NCI-H1105 treated with DMSO at 0.1 percent for 48 hours (cell line): ENCODE data around the gene P3H3.
"Not testable (repeated sequence)": the region's sequence is repeated elsewhere in the genome, so short reads cannot be mapped to it uniquely, and the experiment has no call there.

Source experiments
- DNase-seq: peaks from one replicate; lab custom pipeline; 2025; lab: John Stamatoyannopoulos, UW

P3H3 gene

GRCh38 chr12:6846316-6846869 lies 18.2 kb downstream of the P3H3 start:
- no peak for DNase-seq

DNA sequence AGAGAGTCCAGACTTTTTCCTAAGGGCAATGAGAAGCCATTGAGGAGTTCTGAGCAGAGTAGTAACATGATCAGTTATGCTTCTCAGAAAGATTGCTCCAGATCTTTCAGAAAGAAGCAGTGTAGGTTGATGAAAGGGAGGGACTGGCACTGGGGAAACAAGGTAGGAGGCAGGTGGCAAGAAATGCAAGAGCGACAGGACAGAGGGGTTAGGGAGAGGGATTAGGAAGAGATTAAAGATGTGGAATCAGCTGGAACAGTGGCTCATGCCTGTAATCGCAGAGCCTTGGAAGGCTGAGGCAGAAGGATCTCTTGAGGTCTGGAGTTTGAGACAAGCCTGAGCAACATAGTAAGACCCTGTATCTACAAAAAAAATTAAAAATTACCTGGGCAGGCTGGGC lies 19.5 kb downstream of the P3H3 start:
- DNase-seq = no peak

- DNase-seq = no peak
Observed at GRCh38 chr12:6849427-6849826, 21.2 kb downstream of the P3H3 start.

- DNase-seq = no peak
Observed at GRCh38 chr12:6849976-6850560, 21.9 kb downstream of the P3H3 start.

- no peak for DNase-seq
Observed at GRCh38 chr12:6850796-6851152, 22.6 kb downstream of the P3H3 start.

- peak; percentile 98 for DNase-seq
Observed at GRCh38 chr12:6851153-6851920, 23.1 kb downstream of the P3H3 start, which contains the start of gene CDCA3. Gene CDCA3, minus strand, starts transcription at chr12:6851286. Its CDS starts 334 bp downstream, at chr12:6850952.

- peak; percentile 99 for DNase-seq
Observed at GRCh38 chr12:6851921-6852650, 23.9 kb downstream of the P3H3 start, which contains the start of gene USP5. Gene USP5, plus strand, starts transcription at chr12:6852150. Its CDS starts 30 bp downstream, at chr12:6852180.

GRCh38 chr12:6852651-6853354 lies 24.6 kb downstream of the P3H3 start:
- DNase-seq = peak; percentile 27

- no peak for DNase-seq
Observed at GRCh38 chr12:6853626-6854025, 25.4 kb downstream of the P3H3 start.

DNA sequence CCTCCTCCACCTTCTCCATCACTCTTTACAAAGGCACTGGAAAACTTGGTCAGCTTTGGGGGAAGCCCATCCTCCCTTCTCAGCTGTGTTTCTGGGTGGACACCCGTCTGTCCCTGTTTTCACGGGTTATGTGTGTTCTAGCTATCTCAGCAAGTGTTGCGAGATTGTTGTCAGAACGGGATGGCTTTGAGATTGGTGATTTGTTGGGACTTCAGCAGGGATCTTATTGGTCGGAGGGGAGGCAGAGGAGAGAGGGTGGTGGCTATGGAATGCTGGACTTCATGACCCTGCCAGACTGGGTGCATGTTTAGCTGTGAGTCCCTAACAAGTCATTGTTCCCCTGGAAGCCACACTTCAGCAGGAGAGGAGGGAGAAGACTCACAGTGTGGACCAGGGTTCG lies 25.8 kb downstream of the P3H3 start:
- DNase-seq = no peak

DNA sequence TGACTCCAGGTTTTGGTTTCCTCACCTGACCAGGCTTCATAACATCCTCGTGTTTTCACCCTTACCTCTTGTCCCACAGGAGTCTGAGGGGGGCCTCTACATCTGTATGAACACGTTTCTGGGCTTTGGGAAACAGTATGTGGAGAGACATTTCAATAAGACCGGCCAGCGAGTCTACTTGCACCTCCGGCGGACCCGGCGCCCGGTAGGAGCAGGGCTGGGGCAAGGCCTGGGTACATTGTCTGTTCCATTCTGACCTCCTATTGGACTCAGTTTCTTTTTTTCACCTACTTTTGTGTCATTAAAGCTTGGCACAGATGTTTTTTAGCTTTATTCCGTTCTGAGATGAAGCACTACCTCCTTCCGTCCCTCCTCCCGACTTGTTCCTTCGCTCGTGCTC lies 27.1 kb downstream of the P3H3 start:
- DNase-seq = no peak

DNA sequence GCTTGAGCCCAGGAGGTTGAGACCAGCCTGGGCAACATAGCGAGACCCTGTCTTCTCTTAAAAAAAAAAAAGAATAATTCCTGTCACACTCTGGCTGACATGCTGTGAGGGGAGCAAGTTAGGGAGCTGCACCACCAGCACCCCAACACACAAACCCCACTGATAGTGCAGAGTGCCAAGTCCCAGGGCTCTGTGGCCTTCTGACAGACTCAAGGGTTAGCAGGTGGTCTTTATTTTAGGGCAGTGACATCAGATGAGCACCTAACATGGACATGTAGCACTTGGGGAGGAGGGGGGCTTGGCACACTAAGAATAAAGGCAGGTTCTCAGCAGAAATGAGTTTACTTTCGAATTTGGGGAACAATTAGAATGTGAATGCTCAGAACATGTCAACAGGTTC lies 30.6 kb downstream of the P3H3 start:
- no peak for DNase-seq

GRCh38 chr12:6860116-6860515 lies 31.9 kb downstream of the P3H3 start:
- no peak for DNase-seq

DNA sequence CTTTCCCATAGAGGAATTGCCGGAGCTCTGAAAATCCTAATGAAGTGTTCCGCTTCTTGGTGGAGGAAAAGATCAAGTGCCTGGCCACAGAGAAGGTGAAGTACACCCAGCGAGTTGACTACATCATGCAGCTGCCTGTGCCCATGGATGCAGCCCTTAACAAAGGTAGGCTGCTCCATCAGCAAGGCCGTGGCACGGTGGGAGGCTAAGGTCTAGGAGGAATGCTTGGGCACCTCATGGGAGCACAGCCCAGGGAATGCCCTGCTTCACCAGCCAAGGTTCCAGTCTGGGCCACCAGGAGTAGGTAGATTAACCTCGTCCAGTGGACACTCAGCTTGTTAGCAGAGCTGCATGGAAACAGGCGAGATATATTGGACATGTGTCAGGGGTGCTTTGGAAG lies 32.7 kb downstream of the P3H3 start:
- no peak for DNase-seq

DNA sequence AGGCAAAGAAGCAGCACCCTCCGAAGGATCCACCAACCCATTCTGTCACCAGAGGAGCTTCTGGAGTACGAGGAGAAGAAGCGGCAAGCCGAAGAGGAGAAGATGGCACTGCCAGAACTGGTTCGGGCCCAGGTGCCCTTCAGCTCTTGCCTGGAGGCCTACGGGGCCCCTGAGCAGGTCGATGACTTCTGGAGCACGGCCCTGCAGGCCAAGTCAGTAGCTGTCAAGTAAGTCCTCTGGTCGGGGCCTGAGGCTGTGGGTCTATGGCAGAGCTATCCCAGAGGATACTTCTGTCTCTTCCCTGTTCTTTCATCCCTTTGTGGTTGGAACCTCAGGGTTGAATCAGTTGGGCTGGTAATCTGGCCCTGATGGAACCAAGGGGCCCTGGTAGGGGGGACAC lies 33.2 kb downstream of the P3H3 start:
- DNase-seq = no peak

DNA sequence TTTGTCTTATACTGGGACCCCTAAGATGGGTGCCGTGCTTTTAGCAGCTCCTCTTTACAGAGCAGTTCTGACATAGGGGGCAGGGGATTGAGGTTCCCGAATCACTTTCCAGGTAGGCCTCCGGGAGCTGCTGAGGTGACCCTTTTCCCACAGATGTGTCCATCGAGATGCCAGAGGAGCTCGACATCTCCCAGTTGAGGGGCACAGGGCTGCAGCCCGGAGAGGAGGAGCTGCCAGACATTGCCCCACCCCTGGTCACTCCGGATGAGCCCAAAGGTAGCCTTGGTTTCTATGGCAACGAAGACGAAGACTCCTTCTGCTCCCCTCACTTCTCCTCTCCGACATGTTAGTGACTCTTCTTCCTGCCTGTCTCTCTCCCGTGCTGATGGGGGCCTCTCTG lies 34.8 kb downstream of the P3H3 start:
- DNase-seq = no peak

DNA sequence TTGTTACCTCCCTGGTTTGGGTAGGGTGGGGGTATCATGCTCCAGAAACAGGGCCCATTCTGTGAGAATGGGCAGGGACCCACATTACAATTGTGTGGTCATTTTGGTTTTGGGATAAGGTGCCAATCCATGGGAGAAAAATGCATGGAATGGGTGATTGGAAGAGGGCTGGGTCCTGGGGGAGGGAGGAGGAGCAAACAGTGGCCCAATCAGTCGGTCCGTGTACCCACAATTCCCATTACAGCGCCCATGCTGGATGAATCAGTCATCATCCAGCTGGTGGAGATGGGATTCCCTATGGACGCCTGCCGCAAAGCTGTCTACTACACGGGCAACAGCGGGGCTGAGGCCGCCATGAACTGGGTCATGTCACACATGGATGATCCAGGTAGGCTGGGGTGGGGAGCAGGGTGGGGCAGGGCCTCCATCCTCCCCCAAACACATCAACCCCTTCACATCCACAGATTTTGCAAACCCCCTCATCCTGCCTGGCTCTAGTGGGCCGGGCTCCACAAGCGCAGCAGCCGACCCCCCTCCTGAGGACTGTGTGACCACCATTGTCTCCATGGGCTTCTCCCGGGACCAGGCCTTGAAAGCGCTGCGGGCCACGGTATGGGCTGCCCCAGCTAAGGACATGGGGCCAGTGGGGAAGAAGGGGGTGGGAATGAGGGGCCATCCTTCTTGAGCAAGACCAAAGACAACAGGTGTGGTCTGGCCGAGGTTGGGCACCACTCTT lies 35.5 kb downstream of the P3H3 start:
- DNase-seq = no peak

- not testable (repeated sequence) for DNase-seq
Observed at GRCh38 chr12:6865307-6865706, 37.1 kb downstream of the P3H3 start.

DNA sequence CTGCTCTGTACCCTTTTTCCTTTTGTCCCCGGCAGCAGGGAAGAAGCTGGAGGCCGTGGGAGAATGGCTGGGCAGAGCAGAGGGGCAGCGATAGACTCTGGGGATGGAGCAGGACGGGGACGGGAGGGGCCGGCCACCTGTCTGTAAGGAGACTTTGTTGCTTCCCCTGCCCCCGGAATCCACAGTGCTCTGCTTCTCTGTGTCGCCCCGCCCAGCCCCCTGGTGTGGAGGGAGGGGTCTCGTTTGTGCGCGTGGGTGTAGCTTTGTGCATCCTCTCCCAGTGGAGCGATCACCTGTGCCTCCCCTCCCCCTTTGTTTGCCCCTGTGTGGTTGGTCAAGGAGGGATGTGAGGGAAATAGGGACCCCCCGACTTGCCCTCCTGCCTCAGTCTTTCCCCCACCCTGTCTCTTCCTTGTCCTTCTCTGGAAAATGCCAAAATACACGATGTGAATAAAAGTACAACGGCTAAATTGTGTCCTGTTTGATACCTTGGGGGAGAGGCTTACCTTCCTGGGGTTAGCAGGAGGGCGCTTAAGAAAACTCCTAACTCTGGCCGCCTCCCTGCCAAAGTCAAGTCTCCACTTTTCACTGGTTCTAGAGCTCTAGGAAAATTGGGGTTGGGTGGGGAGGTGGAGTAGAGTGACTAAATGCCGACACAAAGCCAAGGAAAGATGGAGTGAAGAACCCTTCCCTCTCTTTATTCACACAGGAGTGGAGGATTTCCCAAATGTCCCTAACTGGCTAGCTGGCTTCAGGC lies 38.1 kb downstream of the P3H3 start:
- DNase-seq = no peak

- peak; percentile 61 for DNase-seq
Observed at GRCh38 chr12:6866920-6867412, 38.8 kb downstream of the P3H3 start.
